Measurements from ENCODE around the gene LCP2.
"Not testable (repeated sequence)": the region's sequence is repeated elsewhere in the genome, so short reads cannot be mapped to it uniquely, and the experiment has no call there.

Gene LCP2

GRCh38 chr5:170269579-170269978, 28.0 kb downstream of the LCP2 start:
- DNase-seq, result no peak

GRCh38 chr5:170268884-170269283, 28.7 kb downstream of the LCP2 start:
- DNase-seq, result no peak

- DNase-seq, result no peak
Measured at GRCh38 chr5:170268153-170268689, 29.4 kb downstream of the LCP2 start.

GRCh38 chr5:170267431-170268152, 30.0 kb downstream of the LCP2 start:
- DNase-seq, result peak; percentile 65

- no peak for DNase-seq
Measured at GRCh38 chr5:170266570-170267381, 30.8 kb downstream of the LCP2 start.

- peak; percentile 87 for DNase-seq
Measured at GRCh38 chr5:170265522-170265921, 32.1 kb downstream of the LCP2 start.

- peak; percentile 22 for DNase-seq
Measured at GRCh38 chr5:170263906-170264305, 33.7 kb downstream of the LCP2 start.

- DNase-seq, result no peak
Measured at GRCh38 chr5:170262061-170263045, 35.2 kb downstream of the LCP2 start.

GRCh38 chr5:170261528-170262043, 36.0 kb downstream of the LCP2 start:
- no peak for DNase-seq

GRCh38 chr5:170257370-170257769, 40.2 kb downstream of the LCP2 start:
- no peak for DNase-seq

GRCh38 chr5:170256571-170256970, 41.0 kb downstream of the LCP2 start:
- no peak for DNase-seq

- DNase-seq, result peak; percentile 98
Measured at GRCh38 chr5:170254056-170254455, 43.5 kb downstream of the LCP2 start.

- DNase-seq, result no peak
Measured at GRCh38 chr5:170252720-170253350, 44.7 kb downstream of the LCP2 start.

GRCh38 chr5:170252109-170252508, 45.5 kb downstream of the LCP2 start:
- peak; percentile 86 for DNase-seq

- DNase-seq, result no peak
Measured at GRCh38 chr5:170251462-170251861, 46.1 kb downstream of the LCP2 start.

GRCh38 chr5:170250810-170251317, 46.7 kb downstream of the LCP2 start:
- DNase-seq, result no peak

GRCh38 chr5:170249355-170249754, 48.2 kb downstream of the LCP2 start:
- DNase-seq, result no peak

- not testable (repeated sequence) for DNase-seq
Measured at GRCh38 chr5:170248931-170249227, 48.7 kb downstream of the LCP2 start.

- DNase-seq, result no peak
Measured at GRCh38 chr5:170248172-170248930, 49.2 kb downstream of the LCP2 start.

- DNase-seq, result no peak
Measured at GRCh38 chr5:170247363-170247762, 50.2 kb downstream of the LCP2 start.

Data from NCI-H526 treated with DMSO at 0.1 percent for 48 hours (cell line).